ENCODE measurements around the gene CYYR1. TPM values are rescaled to one million over a fixed set of nuclear protein-coding genes. Genes with fewer than 3 reads are reported as not detected.

The CYYR1 gene
- total RNA-seq, 1 donor = not detected

GRCh38 chr21:26546446-26547097 is 26.5 kb downstream of the CYYR1 start:
- no peak overlapping the region for H3K4me3 ChIP-seq (ENCODE audit: low read depth, low read length)
- no peak for DNase-seq (ENCODE audit: low read depth)
- no peak for TF ChIP-seq CTCF (IDR thresholded peaks at IDR 0.05; ENCODE audit: insufficient read depth, low read depth, low read length)

- no peak for TF ChIP-seq CTCF (IDR thresholded peaks at IDR 0.05; ENCODE audit: insufficient read depth, low read depth, low read length)
- no peak overlapping the region for H3K4me3 ChIP-seq (ENCODE audit: low read depth, low read length)
- DNase-seq (ENCODE audit: low read depth) = no peak
Measured at GRCh38 chr21:26544201-26544775, 28.8 kb downstream of the CYYR1 start.

GRCh38 chr21:26540651-26541050 is 32.4 kb downstream of the CYYR1 start:
- no peak for DNase-seq (ENCODE audit: low read depth)
- no peak overlapping the region for H3K4me3 ChIP-seq (ENCODE audit: low read depth, low read length)
- TF ChIP-seq CTCF (IDR thresholded peaks at IDR 0.05; ENCODE audit: insufficient read depth, low read depth, low read length) = no peak

- TF ChIP-seq CTCF (IDR thresholded peaks at IDR 0.05; ENCODE audit: insufficient read depth, low read depth, low read length) = no peak
- no peak overlapping the region for H3K4me3 ChIP-seq (ENCODE audit: low read depth, low read length)
Measured at GRCh38 chr21:26539566-26539965, 33.5 kb downstream of the CYYR1 start.

GRCh38 chr21:26534517-26534916 is 38.6 kb downstream of the CYYR1 start:
- no peak overlapping the region for H3K4me3 ChIP-seq (ENCODE audit: low read depth, low read length)
- TF ChIP-seq CTCF (IDR thresholded peaks at IDR 0.05; ENCODE audit: insufficient read depth, low read depth, low read length) = no peak
- no peak for DNase-seq (ENCODE audit: low read depth)

More at GRCh38 chr21:26539566-26539965, 33.5 kb downstream of the CYYR1 start:
- DNase-seq (ENCODE audit: low read depth) = no peak

- TF ChIP-seq CTCF (IDR thresholded peaks at IDR 0.05; ENCODE audit: insufficient read depth, low read depth, low read length) = no peak
- no peak overlapping the region for H3K4me3 ChIP-seq (ENCODE audit: low read depth, low read length)
- DNase-seq (ENCODE audit: low read depth) = no peak
Measured at GRCh38 chr21:26532208-26532607, 40.9 kb downstream of the CYYR1 start.
